ENCODE results near the gene ALKAL2.

GRCh38 chr2:275466-275865 is 12.4 kb downstream of the ALKAL2 start:
- TF ChIP-seq GATA3 (IDR thresholded peaks at IDR 0.05; ENCODE audit: low read depth, low read length) (no peak), GATA2 (IDR thresholded peaks at IDR 0.05; ENCODE audit: low read depth, low read length) (no peak)

All from SH-SY5Y (cell line).